ENCODE data around the gene PXMP2.

The PXMP2 gene

DNA sequence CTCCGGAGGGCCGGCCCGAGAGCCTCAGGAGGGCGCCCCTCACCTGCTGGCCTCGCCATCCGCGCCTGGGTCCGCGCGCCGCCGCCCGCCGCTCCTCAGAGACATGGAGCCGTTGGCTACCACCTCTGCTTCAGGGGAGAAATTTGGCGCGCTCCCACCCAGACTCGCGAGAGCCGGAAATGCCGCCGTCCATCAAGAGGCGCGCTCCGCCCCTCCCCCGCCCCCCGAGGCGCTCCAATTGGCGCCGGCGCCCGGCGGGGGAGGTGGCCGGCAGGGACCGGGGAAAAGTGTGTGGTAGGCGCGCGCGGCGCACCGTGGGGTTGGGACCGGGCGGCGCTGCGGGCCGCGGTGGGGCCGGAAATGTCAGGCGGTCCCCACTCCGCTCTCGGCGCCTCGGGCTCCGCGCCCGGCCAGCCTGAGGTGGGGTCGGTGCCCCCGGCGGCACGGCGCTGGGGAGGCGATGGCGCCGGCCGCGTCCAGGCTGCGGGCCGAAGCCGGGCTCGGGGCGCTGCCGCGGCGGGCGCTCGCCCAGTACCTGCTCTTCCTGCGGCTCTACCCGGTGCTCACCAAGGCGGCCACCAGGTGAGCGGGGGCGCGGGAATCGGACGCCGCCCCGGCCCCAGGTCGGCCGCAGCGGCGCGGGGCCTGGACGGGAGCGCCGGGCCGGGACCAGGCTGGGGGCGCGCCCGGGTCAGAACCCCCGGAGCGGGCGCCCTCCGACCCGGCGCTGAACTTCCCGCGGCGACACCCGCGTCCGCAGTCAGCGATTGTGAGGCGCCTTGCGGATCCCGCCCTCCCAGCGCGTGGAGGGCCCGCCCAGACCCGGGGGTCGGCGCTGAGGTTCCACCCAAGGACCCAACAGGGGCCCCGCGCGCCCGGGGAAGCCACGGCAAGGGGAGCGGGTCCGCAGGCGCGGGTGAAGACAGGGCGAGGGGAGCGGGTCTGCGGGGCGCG, at the start of gene PXMP2, which contains the start of gene POLE:
Gene PXMP2, plus strand, starts transcription at position 377 of the 954 bp plus-strand sequence. Its CDS starts 84 bp downstream, at position 461.
Gene POLE, minus strand, starts transcription at position 132 of the 954 bp plus-strand sequence. Its CDS starts 27 bp downstream, at position 105.
- TF ChIP-seq EZH2phosphoT487 (conservative IDR thresholded peaks at IDR 0.05; ENCODE audit: low read length): no peak
- TF ChIP-seq, protein P1, sequence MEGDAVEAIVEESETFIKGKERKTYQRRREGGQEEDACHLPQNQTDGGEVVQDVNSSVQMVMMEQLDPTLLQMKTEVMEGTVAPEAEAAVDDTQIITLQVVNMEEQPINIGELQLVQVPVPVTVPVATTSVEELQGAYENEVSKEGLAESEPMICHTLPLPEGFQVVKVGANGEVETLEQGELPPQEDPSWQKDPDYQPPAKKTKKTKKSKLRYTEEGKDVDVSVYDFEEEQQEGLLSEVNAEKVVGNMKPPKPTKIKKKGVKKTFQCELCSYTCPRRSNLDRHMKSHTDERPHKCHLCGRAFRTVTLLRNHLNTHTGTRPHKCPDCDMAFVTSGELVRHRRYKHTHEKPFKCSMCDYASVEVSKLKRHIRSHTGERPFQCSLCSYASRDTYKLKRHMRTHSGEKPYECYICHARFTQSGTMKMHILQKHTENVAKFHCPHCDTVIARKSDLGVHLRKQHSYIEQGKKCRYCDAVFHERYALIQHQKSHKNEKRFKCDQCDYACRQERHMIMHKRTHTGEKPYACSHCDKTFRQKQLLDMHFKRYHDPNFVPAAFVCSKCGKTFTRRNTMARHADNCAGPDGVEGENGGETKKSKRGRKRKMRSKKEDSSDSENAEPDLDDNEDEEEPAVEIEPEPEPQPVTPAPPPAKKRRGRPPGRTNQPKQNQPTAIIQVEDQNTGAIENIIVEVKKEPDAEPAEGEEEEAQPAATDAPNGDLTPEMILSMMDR (IDR thresholded peaks at IDR 0.05; ENCODE audit: insufficient read depth, low read length, poor library complexity, severe bottlenecking): no peak
- H2AFZ ChIP-seq (ENCODE audit: low read depth, low read length, severe bottlenecking): peak within 1 kb of the TSS; percentile 41
- peak within 1 kb of the TSS; percentile 58 for H3K4me2 ChIP-seq (ENCODE audit: low read depth, low read length, poor library complexity, severe bottlenecking)
- peak within 1 kb of the TSS; percentile 74 for H3K27ac ChIP-seq (ENCODE audit: low read depth, low read length)
- H3K36me3 ChIP-seq (ENCODE audit: low read length): peaks cover 6% of the 10 kb centered on the region; the same call in 1 of the 2 replicates
- H3K27me3 ChIP-seq (ENCODE audit: low read length): no peaks in the 10 kb centered on the region
- peak within 1 kb of the TSS; percentile 87 for H3K9ac ChIP-seq (ENCODE audit: low read length)
- 0 out of 2 replicates have a peak, but pooled peaks cover 12% of the 10 kb centered on the region for H3F3A ChIP-seq (ENCODE audit: insufficient read depth)
- peak within 1 kb of the TSS; percentile 83 for H3K4me3 ChIP-seq (ENCODE audit: insufficient read depth, low read length, poor library complexity, severe bottlenecking)
- peaks cover 55% of the 10 kb centered on the region for H3K79me2 ChIP-seq (ENCODE audit: insufficient read depth, low read length)
- no peaks in the 10 kb centered on the region for H3K9me2 ChIP-seq (replicated peaks; ENCODE audit: insufficient read depth, low read length)
- no peaks in the 10 kb centered on the region for H3K9me3 ChIP-seq (ENCODE audit: insufficient read depth, low read length)
- peaks cover 9% of the 10 kb centered on the region; the same call in 1 of the 2 replicates for H4K20me1 ChIP-seq (ENCODE audit: low read depth, low read length)

DNA sequence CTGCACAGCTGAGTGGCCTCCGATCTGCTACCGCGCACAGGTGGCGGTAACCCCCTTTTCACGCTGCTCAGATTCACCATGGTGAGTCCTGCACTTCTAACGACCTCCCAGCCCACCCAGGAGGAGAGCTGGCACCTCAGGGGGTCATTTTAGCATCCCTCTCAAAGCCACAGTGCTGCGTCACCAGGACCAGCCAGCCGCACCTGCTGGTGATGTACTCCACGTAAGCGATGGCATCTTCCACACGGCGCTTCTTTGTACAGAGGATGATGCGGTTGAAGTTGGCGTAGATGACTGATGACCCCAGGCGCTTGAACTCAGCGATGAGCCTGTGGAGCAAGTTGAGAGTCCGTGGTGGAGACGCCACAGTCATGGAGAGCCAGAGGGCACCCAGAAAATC, 49.6 kb upstream of the PXMP2 start:
- peaks cover 10% of the 10 kb centered on the region; the same call in 1 of the 2 replicates for H3K36me3 ChIP-seq (ENCODE audit: low read length)

DNA sequence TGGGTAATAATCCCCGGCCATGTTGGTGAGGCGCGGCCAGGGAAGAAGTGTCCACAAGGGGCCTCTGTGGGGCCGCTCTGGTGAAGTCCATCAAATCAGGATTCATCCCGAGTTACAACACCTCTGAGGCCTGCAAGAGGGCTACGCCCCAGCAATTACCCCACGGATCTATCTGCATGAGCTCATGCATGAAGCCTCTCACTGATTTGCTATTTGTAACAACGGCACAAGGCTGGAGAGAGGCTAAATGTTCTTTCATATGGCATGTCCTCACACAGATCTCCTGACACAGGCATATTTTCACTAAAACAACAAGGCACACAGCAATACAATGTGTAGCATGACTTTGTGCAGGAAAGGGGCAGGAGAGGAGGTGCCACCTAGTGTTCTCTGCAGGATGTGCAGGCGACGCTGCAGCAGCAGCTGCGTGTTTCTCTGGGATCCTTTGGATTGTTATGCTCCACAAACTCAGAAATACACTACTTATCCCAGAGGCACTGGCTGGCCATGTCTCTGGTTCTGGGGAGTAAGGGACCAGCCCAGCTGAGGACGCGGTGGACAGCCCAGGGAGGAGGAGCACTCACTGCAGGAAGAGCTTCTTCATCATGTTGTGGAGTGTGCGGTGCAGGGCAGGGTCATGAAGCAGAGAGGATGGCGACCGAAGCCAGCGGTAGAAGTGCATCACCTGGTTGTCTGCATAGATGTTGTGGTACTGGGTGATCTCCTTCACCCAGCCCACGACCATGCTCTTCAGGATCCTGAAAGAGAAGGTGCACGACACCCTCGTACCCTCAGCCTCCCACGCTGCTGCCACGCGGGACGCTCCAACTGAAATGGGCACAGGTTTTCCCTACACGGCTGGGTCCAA, 48.6 kb upstream of the PXMP2 start:
- H3K9ac ChIP-seq (ENCODE audit: low read length): no peak overlapping the region
- no peaks in the 10 kb centered on the region for H3K9me2 ChIP-seq (replicated peaks; ENCODE audit: insufficient read depth, low read length)
- no peak overlapping the region for H3K27ac ChIP-seq (ENCODE audit: low read depth, low read length)
- no peak overlapping the region for H3K4me3 ChIP-seq (ENCODE audit: insufficient read depth, low read length, poor library complexity, severe bottlenecking)
- H2AFZ ChIP-seq (ENCODE audit: low read depth, low read length, severe bottlenecking): no peak overlapping the region
- H4K20me1 ChIP-seq (ENCODE audit: low read depth, low read length): no peaks in the 10 kb centered on the region
- H3K79me2 ChIP-seq (ENCODE audit: insufficient read depth, low read length): no peaks in the 10 kb centered on the region
- no peaks in the 10 kb centered on the region for H3F3A ChIP-seq (ENCODE audit: insufficient read depth)
- no peak for TF ChIP-seq EZH2phosphoT487 (conservative IDR thresholded peaks at IDR 0.05; ENCODE audit: low read length)
- TF ChIP-seq, protein P1 (IDR thresholded peaks at IDR 0.05; ENCODE audit: insufficient read depth, low read length, poor library complexity, severe bottlenecking): peak; percentile 46
- H3K36me3 ChIP-seq (ENCODE audit: low read length): peaks cover 10% of the 10 kb centered on the region; the same call in 1 of the 2 replicates
- H3K4me2 ChIP-seq (ENCODE audit: low read depth, low read length, poor library complexity, severe bottlenecking): no peak overlapping the region
- no peaks in the 10 kb centered on the region for H3K27me3 ChIP-seq (ENCODE audit: low read length)
- H3K9me3 ChIP-seq (ENCODE audit: insufficient read depth, low read length): no peaks in the 10 kb centered on the region

More for the DNA sequence above, 49.6 kb upstream of the PXMP2 start:
- Histone ChIP-seq H3K9ac (ENCODE audit: low read length) (no peak overlapping the region), H3F3A (ENCODE audit: insufficient read depth) (no peaks in the 10 kb centered on the region), H3K27me3 (ENCODE audit: low read length) (no peaks in the 10 kb centered on the region), H3K4me3 (ENCODE audit: insufficient read depth, low read length, poor library complexity, severe bottlenecking) (no peak overlapping the region), H3K9me2 (replicated peaks; ENCODE audit: insufficient read depth, low read length) (no peaks in the 10 kb centered on the region), H3K79me2 (ENCODE audit: insufficient read depth, low read length) (no peaks in the 10 kb centered on the region), H2AFZ (ENCODE audit: low read depth, low read length, severe bottlenecking) (no peak overlapping the region), H3K9me3 (ENCODE audit: insufficient read depth, low read length) (no peaks in the 10 kb centered on the region), H3K27ac (ENCODE audit: low read depth, low read length) (no peak overlapping the region), H3K4me2 (ENCODE audit: low read depth, low read length, poor library complexity, severe bottlenecking) (no peak overlapping the region), H4K20me1 (ENCODE audit: low read depth, low read length) (no peaks in the 10 kb centered on the region)
- TF ChIP-seq, protein P1 (IDR thresholded peaks at IDR 0.05; ENCODE audit: insufficient read depth, low read length, poor library complexity, severe bottlenecking): no peak
- TF ChIP-seq EZH2phosphoT487 (conservative IDR thresholded peaks at IDR 0.05; ENCODE audit: low read length): no peak

Data from SU-DHL-6 (cell line).